ENCODE data around the gene CLASRP. TPM values are rescaled to one million over a fixed set of nuclear protein-coding genes. Genes with fewer than 3 reads are reported as not detected.
"Not testable (repeated sequence)": the region's sequence is repeated elsewhere in the genome, so short reads cannot be mapped to it uniquely, and the experiment has no call there.

CLASRP gene
- total RNA-seq, 1 experiment from 2014 or later, result 87.1 TPM

- Mint-ChIP-seq H3K27ac (peak overlapping the region; percentile 41 to 58 (median 46); a peak in 6 of 7 replicates), H3K4me3 (peak overlapping the region in 1 of 2 experiments; percentile 7; a peak in 1 of 5 replicates), H3K4me1 (peaks cover 49 to 52% of the 10 kb centered on the region in 2 experiments), H3K9me3 (no peaks in the 10 kb centered on the region), H3K36me3 (ENCODE audit: insufficient read depth in 1 of 3, low read depth in 3 of 3) (peaks cover 4 to 6% (median 4%) of the 10 kb centered on the region in 3 experiments; a peak in 3 of 7 replicates), H3K27me3 (ENCODE audit: low read depth) (no peaks in the 10 kb centered on the region)
- Histone ChIP-seq H4K20me1 (ENCODE audit: control insufficient read depth, insufficient read depth, insufficient read length) (no peaks in the 10 kb centered on the region), H3K4ac (ENCODE audit: low read depth, low read length) (no peak overlapping the region), H3K27ac (ENCODE audit: insufficient read length, low read depth, low read length) (no peak overlapping the region), H3K9me3 (ENCODE audit: control insufficient read depth, low read depth, low read length) (no peaks in the 10 kb centered on the region), H2BK20ac (ENCODE audit: low read depth, low read length, poor library complexity, severe bottlenecking) (no peak overlapping the region), H4K91ac (ENCODE audit: insufficient read length, low read depth, low read length) (no peak overlapping the region), H3T11ph (ENCODE audit: low read length) (no peak overlapping the region), H2BK120ac (ENCODE audit: low read depth, low read length, poor library complexity, severe bottlenecking) (no peak overlapping the region), H3K4me2 (ENCODE audit: insufficient read depth, insufficient read length, low read length) (no peak overlapping the region), H3K18ac (ENCODE audit: insufficient read length, low read depth, low read length) (no peak overlapping the region), H2BK5ac (ENCODE audit: insufficient read length, low read length) (no peak overlapping the region), H3K9ac (ENCODE audit: extremely low read depth, insufficient read length, low read length) (no peak overlapping the region), H2AK5ac (ENCODE audit: insufficient read length, low read length) (no peak overlapping the region), H4K5ac (ENCODE audit: insufficient read length, low read depth, low read length) (no peak overlapping the region), H3K79me1 (ENCODE audit: insufficient read depth, low read depth, low read length, poor library complexity, severe bottlenecking) (no peaks in the 10 kb centered on the region), H3K4me1 (ENCODE audit: insufficient read depth, low read length) (no peaks in the 10 kb centered on the region; the same call in 1 of the 2 replicates), H3K27me3 (ENCODE audit: insufficient read depth, low read length) (no peaks in the 10 kb centered on the region), H3K14ac (ENCODE audit: insufficient read depth, low read length) (no peak overlapping the region; the same call in 1 of the 2 replicates), H2BK15ac (ENCODE audit: low read depth, low read length) (no peak overlapping the region), H3K23me2 (ENCODE audit: insufficient read length, low read depth, low read length, poor library complexity, severe bottlenecking) (no peaks in the 10 kb centered on the region), H2BK12ac (ENCODE audit: insufficient read length, low read depth, low read length) (no peak overlapping the region), H4K8ac (replicated peaks; ENCODE audit: insufficient read length, low read depth, low read length) (no peak overlapping the region), H3K23ac (ENCODE audit: insufficient read length, low read depth, low read length) (no peak overlapping the region), H2AFZ (ENCODE audit: low read length) (no peak overlapping the region), H3K79me2 (ENCODE audit: insufficient read depth, low read length) (peaks cover 22% of the 10 kb centered on the region), H3K56ac (ENCODE audit: insufficient read length, low read depth, low read length) (no peak overlapping the region)
- TF ChIP-seq, protein P1, sequence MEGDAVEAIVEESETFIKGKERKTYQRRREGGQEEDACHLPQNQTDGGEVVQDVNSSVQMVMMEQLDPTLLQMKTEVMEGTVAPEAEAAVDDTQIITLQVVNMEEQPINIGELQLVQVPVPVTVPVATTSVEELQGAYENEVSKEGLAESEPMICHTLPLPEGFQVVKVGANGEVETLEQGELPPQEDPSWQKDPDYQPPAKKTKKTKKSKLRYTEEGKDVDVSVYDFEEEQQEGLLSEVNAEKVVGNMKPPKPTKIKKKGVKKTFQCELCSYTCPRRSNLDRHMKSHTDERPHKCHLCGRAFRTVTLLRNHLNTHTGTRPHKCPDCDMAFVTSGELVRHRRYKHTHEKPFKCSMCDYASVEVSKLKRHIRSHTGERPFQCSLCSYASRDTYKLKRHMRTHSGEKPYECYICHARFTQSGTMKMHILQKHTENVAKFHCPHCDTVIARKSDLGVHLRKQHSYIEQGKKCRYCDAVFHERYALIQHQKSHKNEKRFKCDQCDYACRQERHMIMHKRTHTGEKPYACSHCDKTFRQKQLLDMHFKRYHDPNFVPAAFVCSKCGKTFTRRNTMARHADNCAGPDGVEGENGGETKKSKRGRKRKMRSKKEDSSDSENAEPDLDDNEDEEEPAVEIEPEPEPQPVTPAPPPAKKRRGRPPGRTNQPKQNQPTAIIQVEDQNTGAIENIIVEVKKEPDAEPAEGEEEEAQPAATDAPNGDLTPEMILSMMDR (conservative IDR thresholded peaks at IDR 0.05), result no peak
- no peak for DNase-seq
- WGBS (ENCODE audit: extremely low coverage, insufficient read length, low lambda C conversion rate), result no CpG with 5 or more reads among the region's 16 CpGs
Observed at GRCh38 chr19:45104658-45105349, 66.0 kb downstream of the CLASRP start.

- not testable (repeated sequence) for H3K14ac ChIP-seq (ENCODE audit: insufficient read depth, low read length); H3K4ac ChIP-seq (ENCODE audit: low read depth, low read length); DNase-seq; H3K9ac ChIP-seq (ENCODE audit: extremely low read depth, insufficient read length, low read length); H2BK12ac ChIP-seq (ENCODE audit: insufficient read length, low read depth, low read length); H3K79me1 ChIP-seq (ENCODE audit: insufficient read depth, low read depth, low read length, poor library complexity, severe bottlenecking); H3K27ac ChIP-seq (ENCODE audit: insufficient read length, low read depth, low read length); H2BK5ac ChIP-seq (ENCODE audit: insufficient read length, low read length); H3K4me1 ChIP-seq (ENCODE audit: insufficient read depth, low read length); H2BK20ac ChIP-seq (ENCODE audit: low read depth, low read length, poor library complexity, severe bottlenecking); H2BK120ac ChIP-seq (ENCODE audit: low read depth, low read length, poor library complexity, severe bottlenecking); H4K20me1 ChIP-seq (ENCODE audit: control insufficient read depth, insufficient read depth, insufficient read length); H2BK15ac ChIP-seq (ENCODE audit: low read depth, low read length); H3K23me2 ChIP-seq (ENCODE audit: insufficient read length, low read depth, low read length, poor library complexity, severe bottlenecking); H3K27ac Mint-ChIP-seq; H4K8ac ChIP-seq (replicated peaks; ENCODE audit: insufficient read length, low read depth, low read length); H3T11ph ChIP-seq (ENCODE audit: low read length); H3K9me3 ChIP-seq (ENCODE audit: control insufficient read depth, low read depth, low read length); H3K27me3 Mint-ChIP-seq (ENCODE audit: low read depth); H2AFZ ChIP-seq (ENCODE audit: low read length); H2AK5ac ChIP-seq (ENCODE audit: insufficient read length, low read length); H3K4me2 ChIP-seq (ENCODE audit: insufficient read depth, insufficient read length, low read length); H4K91ac ChIP-seq (ENCODE audit: insufficient read length, low read depth, low read length); H3K36me3 Mint-ChIP-seq (ENCODE audit: insufficient read depth in 1 of 3, low read depth in 3 of 3); H3K27me3 ChIP-seq (ENCODE audit: insufficient read depth, low read length); H3K9me3 Mint-ChIP-seq; H3K18ac ChIP-seq (ENCODE audit: insufficient read length, low read depth, low read length); H3K4me3 Mint-ChIP-seq; H3K23ac ChIP-seq (ENCODE audit: insufficient read length, low read depth, low read length); H3K56ac ChIP-seq (ENCODE audit: insufficient read length, low read depth, low read length); H4K5ac ChIP-seq (ENCODE audit: insufficient read length, low read depth, low read length)
- WGBS (ENCODE audit: extremely low coverage, insufficient read length, low lambda C conversion rate), result no CpG with 5 or more reads among the region's 11 CpGs
- peaks cover 38 to 40% of the 10 kb centered on the region in 2 experiments for H3K4me1 Mint-ChIP-seq
- H3K79me2 ChIP-seq (ENCODE audit: insufficient read depth, low read length), result peaks cover 14% of the 10 kb centered on the region; the same call in 1 of the 2 replicates
Observed at GRCh38 chr19:45106363-45106762, 67.5 kb downstream of the CLASRP start.
